HCT116 (cell line): ENCODE measurements around the gene OR13C3. TPM values are rescaled to one million over a fixed set of nuclear protein-coding genes. Genes with fewer than 3 reads are reported as not detected.

ENCODE experiments used
- ATAC-seq: fragments of 200-7000 bp; cut with Tn5 transposase; 2 replicates; pipeline ENCODE4 v1.9.1; 2020; ENCODE audit warnings: mild to moderate bottlenecking, moderate library complexity
- BruUV-seq: library from RNA; stranded (reverse); fragments of 400-500 nt; replicated peaks from 2 replicates; lab custom pipeline; 2021; lab: Mats Ljungman, UMichigan
- CTCF ChIA-PET: fragments of 300-600 bp; sonication (Branson Sonifier 250); formaldehyde crosslinking; loops from one replicate; lab custom pipeline; 2021; ENCODE audit warnings: antibody characterized with exemption; lab: Charles Lee
- POLR2A ChIA-PET: fragments of 300-600, 350-600 bp; sonication (Branson Sonifier 250); formaldehyde crosslinking; loops from one replicate; lab custom pipeline; 2021; ENCODE audit warnings: antibody characterized with exemption; lab: Charles Lee
- RAD21 ChIA-PET, 2 experiments: fragments of 300-600 bp; sonication (Branson Sonifier 250); formaldehyde crosslinking; loops; one replicate each; lab custom pipeline; 2023; ENCODE audit warnings: low total read pairs in 2 of 2; ENCODE audit not compliant: uncharacterized antibody in 2 of 2, unreplicated experiment in 2 of 2, low non-redundant PET in 1 of 2; lab: Charles Lee
- DNase-seq: peaks from one replicate; pipeline ENCODE4 v3.0.0-alpha.2; 2010; ENCODE audit warnings: low read depth, low spot score
- H2AFZ ChIP-seq: fragments of 200-600 bp; shearing (Covaris generic), sonication (generic); 2 replicates; pipeline ENCODE4 v1.6.1; 2017; ENCODE audit warnings: low read depth, mixed run types, mixed read lengths, antibody characterized with exemption, low read length; ENCODE audit not compliant: poor library complexity, severe bottlenecking
- H3K27ac ChIP-seq: 2 replicates; pipeline ENCODE4 v1.5.1; 2012; ENCODE audit warnings: low read depth, low read length
- H3K27me3 ChIP-seq: fragments of 200-600 bp; sonication (generic); 2 replicates; pipeline ENCODE4 v1.6.1; 2016; ENCODE audit warnings: mixed run types, low read length, mixed read lengths; ENCODE audit not compliant: insufficient read depth
- H3K36me3 ChIP-seq, 2 experiments: fragments of 200-500 bp in 1 of 2; fragments of 200-600 bp in 1 of 2; sonication (Bioruptor generic) in 1 of 2; sonication (generic) in 1 of 2; 2 replicates each; pipeline versions ENCODE4 v1.5.1 to v1.6.1; 2014 to 2016; ENCODE audit warnings: low read length in 2 of 2, inconsistent platforms in 1 of 2, mixed read lengths in 1 of 2, mixed run types in 1 of 2; ENCODE audit not compliant: insufficient read depth in 2 of 2, control insufficient read depth in 1 of 2
- H3K4me1 ChIP-seq, 2 experiments: fragments of 200-600 bp in 1 of 2; sonication (generic) in 1 of 2; 2 replicates each; pipeline versions ENCODE4 v1.5.1 to v1.6.1; 2012 to 2017; ENCODE audit warnings: low read length in 2 of 2, inconsistent platforms in 1 of 2, mild to moderate bottlenecking in 1 of 2, mixed read lengths in 1 of 2, mixed run types in 1 of 2, moderate library complexity in 1 of 2; ENCODE audit not compliant: insufficient read depth in 2 of 2, control insufficient read depth in 1 of 2
- H3K4me2 ChIP-seq: fragments of 200-600 bp; sonication (generic); 2 replicates; pipeline ENCODE4 v1.6.1; 2017; ENCODE audit warnings: mixed run types, low read length, mixed read lengths
- H3K4me3 ChIP-seq, 2 experiments: fragments of 200-600 bp in 1 of 2; sonication (generic) in 1 of 2; replicated peaks in 1 of 2; 2 replicates each; pipeline ENCODE4 v1.5.1; 2011 to 2016; ENCODE audit warnings: low read length in 2 of 2, control low read depth in 1 of 2, low read depth in 1 of 2, mild to moderate bottlenecking in 1 of 2, mixed read lengths in 1 of 2, mixed run types in 1 of 2
- H3K79me2 ChIP-seq: fragments of 200-600 bp; sonication (generic); 2 replicates; pipeline ENCODE4 v1.6.1; 2017; ENCODE audit warnings: mild to moderate bottlenecking, mixed run types, low read length, moderate library complexity, mixed read lengths; ENCODE audit not compliant: insufficient read depth
- H3K9ac ChIP-seq: fragments of 200-600 bp; sonication (generic); 2 replicates; pipeline ENCODE4 v1.6.1; 2016; ENCODE audit warnings: low read length, mixed read lengths
- H3K9me2 ChIP-seq: fragments of 200-600 bp; sonication (generic), shearing (Covaris generic); 2 replicates; pipeline ENCODE4 v1.6.1; 2017; ENCODE audit warnings: mixed run types, mild to moderate bottlenecking, moderate library complexity; ENCODE audit not compliant: insufficient read depth
- H3K9me3 ChIP-seq, 2 experiments: fragments of 200-500 bp in 1 of 2; fragments of 200-600 bp in 1 of 2; sonication (Bioruptor generic) in 1 of 2; sonication (generic) in 1 of 2; 2 replicates each; pipeline ENCODE4 v1.6.1; 2014 to 2017; ENCODE audit warnings: low read length in 2 of 2, mixed read lengths in 2 of 2, inconsistent platforms in 1 of 2, low read depth in 1 of 2, mild to moderate bottlenecking in 1 of 2, mixed run types in 1 of 2, moderate library complexity in 1 of 2; ENCODE audit not compliant: control insufficient read depth in 1 of 2, insufficient read depth in 1 of 2
- H4K20me1 ChIP-seq: fragments of 200-600 bp; sonication (generic), shearing (Covaris generic); 2 replicates; pipeline ENCODE4 v1.6.1; 2017; ENCODE audit warnings: mixed run types, mild to moderate bottlenecking, moderate library complexity; ENCODE audit not compliant: insufficient read depth
- CBX3 ChIP-seq: IDR thresholded peaks from 2 replicates; pipeline ENCODE4 v1.6.1; 2012; ENCODE audit warnings: low read depth
- CEBPB ChIP-seq: IDR thresholded peaks from 2 replicates; pipeline ENCODE4 v1.6.1; 2012; ENCODE audit warnings: low read depth
- EGR1 ChIP-seq: IDR thresholded peaks from 2 replicates; pipeline ENCODE4 v1.6.1; 2012; ENCODE audit warnings: low read depth
- ELF1 ChIP-seq: IDR thresholded peaks from 2 replicates; pipeline ENCODE4 v1.6.1; 2012; ENCODE audit warnings: low read depth, borderline replicate concordance
- EZH2 ChIP-seq: fragments of 200-600 bp; sonication (generic); IDR thresholded peaks from 2 replicates; pipeline ENCODE4 v1.6.1; 2017; ENCODE audit warnings: antibody characterized with exemption, mixed run types
- EZH2phosphoT487 ChIP-seq: fragments of 200-600 bp; IDR thresholded peaks from 2 replicates; pipeline ENCODE4 v1.6.1; 2018; ENCODE audit warnings: antibody characterized with exemption, borderline replicate concordance
- FOSL1 ChIP-seq: IDR thresholded peaks from 2 replicates; pipeline ENCODE4 v1.6.1; 2012; ENCODE audit warnings: low read depth
- SIN3A ChIP-seq: IDR thresholded peaks from 2 replicates; pipeline ENCODE4 v1.6.1; 2012; ENCODE audit warnings: low read depth
- YY1 ChIP-seq: IDR thresholded peaks from 2 replicates; pipeline ENCODE4 v1.6.1; 2011; ENCODE audit warnings: low read length, low read depth, moderate library complexity, mild to moderate bottlenecking; ENCODE audit not compliant: insufficient replicate concordance; ENCODE audit errors: extremely low read depth
- ZFX ChIP-seq: fragments of 450-650 bp; IDR thresholded peaks from 2 replicates; pipeline ENCODE4 v1.6.1; 2017
- intact Hi-C: fragments of 100-400 bp; cut with micrococcal nuclease; formaldehyde crosslinking; loops from 2 replicates; pipeline ENCODE4 v1.10.0; 2022
- total RNA-seq: library from RNA; stranded (reverse); gene quantifications from one replicate; pipeline ENCODE4 v1.2.1, GENCODE V29; 2021; ENCODE audit not compliant: unreplicated experiment
- TF ChIP-seq, protein P1 (sequence below): IDR thresholded peaks from 2 replicates; pipeline ENCODE4 v1.6.1; 2011; ENCODE audit warnings: mild to moderate bottlenecking, low read length, moderate library complexity; ENCODE audit not compliant: insufficient replicate concordance; ENCODE audit errors: extremely low read depth
- TF ChIP-seq, protein P2 (sequence below), 3 experiments: fragments of 200-600 bp in 1 of 3; sonication (generic) in 1 of 3; IDR thresholded peaks in 2 of 3; conservative IDR thresholded peaks in 1 of 3; 2 replicates each; pipeline ENCODE4 v1.5.1; 2012 to 2017; ENCODE audit warnings: low read depth in 2 of 3, low read length in 2 of 3, antibody characterized with exemption in 1 of 3, borderline replicate concordance in 1 of 3, control low read depth in 1 of 3, mild to moderate bottlenecking in 1 of 3, mixed read lengths in 1 of 3, mixed run types in 1 of 3, moderate library complexity in 1 of 3; ENCODE audit not compliant: insufficient read depth in 1 of 3
- TF ChIP-seq, protein P3 (sequence below): IDR thresholded peaks from 2 replicates; pipeline ENCODE4 v1.6.1; 2012; ENCODE audit warnings: low read depth
- TF ChIP-seq, protein P4 (sequence below): IDR thresholded peaks from 2 replicates; pipeline ENCODE4 v1.6.1; 2012

Gene OR13C3
- total RNA-seq, 1 experiment from 2014 or later: not detected

DNA sequence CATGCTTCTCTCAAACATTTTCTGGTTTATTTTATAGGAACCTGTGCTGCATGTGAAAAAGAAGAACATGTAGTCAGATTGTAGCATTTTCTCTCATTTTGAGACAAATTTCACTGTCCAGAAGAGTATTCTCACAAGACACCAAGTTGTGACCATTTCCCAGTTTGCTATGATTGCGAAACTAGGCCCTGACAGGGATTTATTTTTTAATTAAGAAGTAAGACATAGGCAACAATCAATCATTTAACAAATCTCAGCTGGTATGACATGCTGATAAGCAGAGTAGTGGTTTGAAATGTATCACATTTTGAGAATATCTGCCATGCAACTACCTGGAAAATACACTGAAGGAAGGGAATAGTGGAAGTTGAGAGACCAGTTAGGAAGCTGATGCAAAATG is 43.9 kb upstream of the OR13C3 start:
- intact Hi-C loops: no loop called here
- POLR2A ChIA-PET: no interaction called here
- BruUV-seq: no TSS peak

More for the DNA sequence above, 43.9 kb upstream of the OR13C3 start:
- TF ChIP-seq SIN3A (no peak), CBX3 (no peak), YY1 (no peak), CEBPB (no peak), ZFX (no peak), FOSL1 (no peak), ELF1 (no peak), EZH2 (no peak), EZH2phosphoT487 (no peak), EGR1 (no peak)
- TF ChIP-seq, protein P1, sequence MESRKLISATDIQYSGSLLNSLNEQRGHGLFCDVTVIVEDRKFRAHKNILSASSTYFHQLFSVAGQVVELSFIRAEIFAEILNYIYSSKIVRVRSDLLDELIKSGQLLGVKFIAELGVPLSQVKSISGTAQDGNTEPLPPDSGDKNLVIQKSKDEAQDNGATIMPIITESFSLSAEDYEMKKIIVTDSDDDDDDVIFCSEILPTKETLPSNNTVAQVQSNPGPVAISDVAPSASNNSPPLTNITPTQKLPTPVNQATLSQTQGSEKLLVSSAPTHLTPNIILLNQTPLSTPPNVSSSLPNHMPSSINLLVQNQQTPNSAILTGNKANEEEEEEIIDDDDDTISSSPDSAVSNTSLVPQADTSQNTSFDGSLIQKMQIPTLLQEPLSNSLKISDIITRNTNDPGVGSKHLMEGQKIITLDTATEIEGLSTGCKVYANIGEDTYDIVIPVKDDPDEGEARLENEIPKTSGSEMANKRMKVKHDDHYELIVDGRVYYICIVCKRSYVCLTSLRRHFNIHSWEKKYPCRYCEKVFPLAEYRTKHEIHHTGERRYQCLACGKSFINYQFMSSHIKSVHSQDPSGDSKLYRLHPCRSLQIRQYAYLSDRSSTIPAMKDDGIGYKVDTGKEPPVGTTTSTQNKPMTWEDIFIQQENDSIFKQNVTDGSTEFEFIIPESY: no peak
- TF ChIP-seq, protein P2, sequence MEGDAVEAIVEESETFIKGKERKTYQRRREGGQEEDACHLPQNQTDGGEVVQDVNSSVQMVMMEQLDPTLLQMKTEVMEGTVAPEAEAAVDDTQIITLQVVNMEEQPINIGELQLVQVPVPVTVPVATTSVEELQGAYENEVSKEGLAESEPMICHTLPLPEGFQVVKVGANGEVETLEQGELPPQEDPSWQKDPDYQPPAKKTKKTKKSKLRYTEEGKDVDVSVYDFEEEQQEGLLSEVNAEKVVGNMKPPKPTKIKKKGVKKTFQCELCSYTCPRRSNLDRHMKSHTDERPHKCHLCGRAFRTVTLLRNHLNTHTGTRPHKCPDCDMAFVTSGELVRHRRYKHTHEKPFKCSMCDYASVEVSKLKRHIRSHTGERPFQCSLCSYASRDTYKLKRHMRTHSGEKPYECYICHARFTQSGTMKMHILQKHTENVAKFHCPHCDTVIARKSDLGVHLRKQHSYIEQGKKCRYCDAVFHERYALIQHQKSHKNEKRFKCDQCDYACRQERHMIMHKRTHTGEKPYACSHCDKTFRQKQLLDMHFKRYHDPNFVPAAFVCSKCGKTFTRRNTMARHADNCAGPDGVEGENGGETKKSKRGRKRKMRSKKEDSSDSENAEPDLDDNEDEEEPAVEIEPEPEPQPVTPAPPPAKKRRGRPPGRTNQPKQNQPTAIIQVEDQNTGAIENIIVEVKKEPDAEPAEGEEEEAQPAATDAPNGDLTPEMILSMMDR (IDR thresholded peaks at IDR 0.05 in 2 of 3, conservative IDR thresholded peaks at IDR 0.05 in 1 of 3; ENCODE audit: borderline replicate concordance in 1 of 3, insufficient read depth in 1 of 3, low read depth in 2 of 3, low read length in 2 of 3): no peak
- TF ChIP-seq, protein P3, sequence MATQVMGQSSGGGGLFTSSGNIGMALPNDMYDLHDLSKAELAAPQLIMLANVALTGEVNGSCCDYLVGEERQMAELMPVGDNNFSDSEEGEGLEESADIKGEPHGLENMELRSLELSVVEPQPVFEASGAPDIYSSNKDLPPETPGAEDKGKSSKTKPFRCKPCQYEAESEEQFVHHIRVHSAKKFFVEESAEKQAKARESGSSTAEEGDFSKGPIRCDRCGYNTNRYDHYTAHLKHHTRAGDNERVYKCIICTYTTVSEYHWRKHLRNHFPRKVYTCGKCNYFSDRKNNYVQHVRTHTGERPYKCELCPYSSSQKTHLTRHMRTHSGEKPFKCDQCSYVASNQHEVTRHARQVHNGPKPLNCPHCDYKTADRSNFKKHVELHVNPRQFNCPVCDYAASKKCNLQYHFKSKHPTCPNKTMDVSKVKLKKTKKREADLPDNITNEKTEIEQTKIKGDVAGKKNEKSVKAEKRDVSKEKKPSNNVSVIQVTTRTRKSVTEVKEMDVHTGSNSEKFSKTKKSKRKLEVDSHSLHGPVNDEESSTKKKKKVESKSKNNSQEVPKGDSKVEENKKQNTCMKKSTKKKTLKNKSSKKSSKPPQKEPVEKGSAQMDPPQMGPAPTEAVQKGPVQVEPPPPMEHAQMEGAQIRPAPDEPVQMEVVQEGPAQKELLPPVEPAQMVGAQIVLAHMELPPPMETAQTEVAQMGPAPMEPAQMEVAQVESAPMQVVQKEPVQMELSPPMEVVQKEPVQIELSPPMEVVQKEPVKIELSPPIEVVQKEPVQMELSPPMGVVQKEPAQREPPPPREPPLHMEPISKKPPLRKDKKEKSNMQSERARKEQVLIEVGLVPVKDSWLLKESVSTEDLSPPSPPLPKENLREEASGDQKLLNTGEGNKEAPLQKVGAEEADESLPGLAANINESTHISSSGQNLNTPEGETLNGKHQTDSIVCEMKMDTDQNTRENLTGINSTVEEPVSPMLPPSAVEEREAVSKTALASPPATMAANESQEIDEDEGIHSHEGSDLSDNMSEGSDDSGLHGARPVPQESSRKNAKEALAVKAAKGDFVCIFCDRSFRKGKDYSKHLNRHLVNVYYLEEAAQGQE: no peak
- TF ChIP-seq, protein P4, sequence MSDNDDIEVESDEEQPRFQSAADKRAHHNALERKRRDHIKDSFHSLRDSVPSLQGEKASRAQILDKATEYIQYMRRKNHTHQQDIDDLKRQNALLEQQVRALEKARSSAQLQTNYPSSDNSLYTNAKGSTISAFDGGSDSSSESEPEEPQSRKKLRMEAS: no peak
- no peak overlapping the region for H3K9ac ChIP-seq
- no peak for DNase-seq
- RAD21 ChIA-PET: no interaction called here
- no peak overlapping the region for H3K27ac ChIP-seq
- no peak for ATAC-seq
- H3K9me3 ChIP-seq: no peaks in the 10 kb centered on the region
- no peak overlapping the region for H3K4me2 ChIP-seq
- no peaks in the 10 kb centered on the region for H3K79me2 ChIP-seq
- no peaks in the 10 kb centered on the region for H3K9me2 ChIP-seq
- no peaks in the 10 kb centered on the region for H3K4me1 ChIP-seq
- CTCF ChIA-PET: no interaction called here
- H3K27me3 ChIP-seq: peaks cover 4% of the 10 kb centered on the region; the same call in 1 of the 2 replicates
- H3K36me3 ChIP-seq: no peaks in the 10 kb centered on the region
- H2AFZ ChIP-seq: no peak overlapping the region
- no peak overlapping the region for H3K4me3 ChIP-seq
- H4K20me1 ChIP-seq: no peaks in the 10 kb centered on the region
